Cardiac muscle cell (in vitro differentiated cells and primary cell): Measurements from ENCODE around the gene ITSN1. TPM values are rescaled to one million over a fixed set of nuclear protein-coding genes. Genes with fewer than 3 reads are reported as not detected.

Experiments used
- DNase-seq, 2 donors: peaks; one replicate each; pipeline versions ENCODE4 v3.0.0 to v3.0.0-alpha.2; 2010 to 2017; ENCODE audit warnings: low read depth in 1 of 2, low spot score in 1 of 2
- H3K27ac ChIP-seq: fragments of 200-600 bp; sonication (generic); 2 replicates; pipeline ENCODE4 v1.5.1; 2016
- H3K27me3 ChIP-seq: fragments of 200-600 bp; sonication (generic); 2 replicates; pipeline ENCODE4 v1.6.0; 2016; ENCODE audit warnings: control low read depth
- H3K36me3 ChIP-seq: fragments of 200-600 bp; sonication (generic); 2 replicates; pipeline ENCODE4 v1.5.1; 2016; ENCODE audit warnings: control low read depth
- H3K4me1 ChIP-seq: fragments of 200-600 bp; sonication (generic); 2 replicates; pipeline ENCODE4 v1.8.1; 2017; ENCODE audit warnings: low read depth, mild to moderate bottlenecking, mixed run types
- H3K4me3 ChIP-seq: fragments of 200-600 bp; sonication (generic); 2 replicates; pipeline ENCODE4 v1.5.1; 2016; ENCODE audit warnings: mild to moderate bottlenecking
- H3K9me3 ChIP-seq: fragments of 200-600 bp; sonication (generic); 2 replicates; pipeline ENCODE4 v1.5.1; 2017; ENCODE audit warnings: low read depth, mild to moderate bottlenecking, control low read depth
- CTCF ChIP-seq: IDR thresholded peaks from 2 replicates; pipeline ENCODE4 v1.5.1; 2012; ENCODE audit warnings: low read depth, mild to moderate bottlenecking, low read length
- polyA plus RNA-seq: library from polyadenylated mRNA; unstranded; fragments of >200 nt; fragmentation: Nextera tagmentation; extraction: Ambion mirVana; gene quantifications from 2 replicates; pipeline ENCODE4 v1.2.1, GENCODE V29; 2016
- total RNA-seq: library from RNA; depleted of rRNA; stranded (reverse); fragments of >200 nt; gene quantifications from 2 replicates; pipeline ENCODE4 v1.2.3, GENCODE V29; 2016

ITSN1 gene
- total and polyA plus RNA-seq, 2 experiments from 2014 or later, result 92.4 to 125 TPM

- no peak for TF ChIP-seq CTCF
- no peaks in the 10 kb centered on the region for H3K27me3 ChIP-seq
- no peaks in the 10 kb centered on the region for H3K4me1 ChIP-seq
- no peak overlapping the region for H3K27ac ChIP-seq
- DNase-seq, result peak in 1 of 2 donors; percentile 56
- no peaks in the 10 kb centered on the region for H3K36me3 ChIP-seq
- H3K4me3 ChIP-seq, result no peak overlapping the region
- H3K9me3 ChIP-seq, result no peaks in the 10 kb centered on the region
Observed at GRCh38 chr21:33884376-33885171, 242.3 kb downstream of the ITSN1 start.

- Histone ChIP-seq H3K4me3 (no peak overlapping the region), H3K27ac (no peak overlapping the region), H3K4me1 (no peaks in the 10 kb centered on the region), H3K36me3 (no peaks in the 10 kb centered on the region), H3K9me3 (no peaks in the 10 kb centered on the region), H3K27me3 (no peaks in the 10 kb centered on the region)
- no peak for TF ChIP-seq CTCF
- DNase-seq, result no peak
Observed at GRCh38 chr21:33885172-33885514, 242.8 kb downstream of the ITSN1 start.

GRCh38 chr21:33886321-33886720, 244.0 kb downstream of the ITSN1 start:
- H3K4me3 ChIP-seq, result no peak overlapping the region
- H3K27me3 ChIP-seq, result no peaks in the 10 kb centered on the region
- TF ChIP-seq CTCF, result no peak
- H3K36me3 ChIP-seq, result no peaks in the 10 kb centered on the region
- H3K9me3 ChIP-seq, result no peaks in the 10 kb centered on the region
- no peak for DNase-seq
- H3K27ac ChIP-seq, result no peak overlapping the region
- no peaks in the 10 kb centered on the region for H3K4me1 ChIP-seq

- Histone ChIP-seq H3K36me3 (no peaks in the 10 kb centered on the region), H3K4me3 (no peak overlapping the region), H3K27me3 (no peaks in the 10 kb centered on the region), H3K4me1 (peaks cover 8% of the 10 kb centered on the region), H3K9me3 (no peaks in the 10 kb centered on the region), H3K27ac (no peak overlapping the region)
- no peak for DNase-seq
- no peak for TF ChIP-seq CTCF
Observed at GRCh38 chr21:33890187-33890586, 247.9 kb downstream of the ITSN1 start.

- DNase-seq, result peak in 1 of 2 donors; percentile 31
Observed at GRCh38 chr21:33892853-33893252, 250.6 kb downstream of the ITSN1 start.

More at GRCh38 chr21:33892853-33893252, 250.6 kb downstream of the ITSN1 start:
- Histone ChIP-seq H3K9me3 (no peaks in the 10 kb centered on the region), H3K36me3 (no peaks in the 10 kb centered on the region), H3K4me3 (no peak overlapping the region), H3K27ac (no peak overlapping the region), H3K27me3 (no peaks in the 10 kb centered on the region), H3K4me1 (peaks cover 8% of the 10 kb centered on the region)
- no peak for TF ChIP-seq CTCF
